Kidney (tissue), 14 donors: ENCODE data around the gene MTIF3. TPM values are rescaled to one million over a fixed set of nuclear protein-coding genes. Genes with fewer than 3 reads are reported as not detected.

Experiments
- DNase-seq, 5 donors: peaks; one replicate each; pipeline ENCODE4 v3.0.0-alpha.2; 2013 to 2020
- FAIRE-seq: peaks from 2 replicates; lab custom pipeline; 2012; peaks lifted over from hg19 to GRCh38; lab: Jason Lieb, UNC
- H3K27ac ChIP-seq, 2 donors: one replicate each; pipeline ENCODE4 v1.7.0; 2013; ENCODE audit warnings: low read depth in 2 of 2, low read length in 2 of 2, inconsistent platforms in 1 of 2
- H3K27me3 ChIP-seq: one replicate; pipeline ENCODE4 v1.7.1; 2013; ENCODE audit warnings: low read length, inconsistent platforms; ENCODE audit not compliant: control insufficient read depth, insufficient read depth
- H3K36me3 ChIP-seq, 3 donors: one replicate each; pipeline versions ENCODE4 v1.7.0 to v1.7.1; 2013; ENCODE audit warnings: low read length in 3 of 3, control low read depth in 1 of 3, inconsistent platforms in 1 of 3; ENCODE audit not compliant: insufficient read depth in 3 of 3, control insufficient read depth in 2 of 3
- H3K4me1 ChIP-seq, 3 donors: one replicate each; pipeline versions ENCODE4 v1.7.0 to v1.7.1; 2013; ENCODE audit warnings: low read length in 3 of 3, inconsistent platforms in 1 of 3, low read depth in 1 of 3; ENCODE audit not compliant: control insufficient read depth in 2 of 3, insufficient read depth in 2 of 3
- H3K4me3 ChIP-seq, 3 donors: one replicate each; pipeline versions ENCODE4 v1.7.0 to v1.8.1; 2013; ENCODE audit warnings: low read length in 3 of 3, control low read depth in 1 of 3, inconsistent platforms in 1 of 3
- H3K9ac ChIP-seq, 3 donors: one replicate each; pipeline versions ENCODE4 v1.7.0 to v1.7.1; 2013; ENCODE audit warnings: low read length in 3 of 3, control low read depth in 1 of 3, inconsistent platforms in 1 of 3
- H3K9me3 ChIP-seq, 3 donors: one replicate each; pipeline versions ENCODE4 v1.7.0 to v1.7.1; 2013; ENCODE audit warnings: low read length in 3 of 3, control low read depth in 1 of 3, inconsistent platforms in 1 of 3; ENCODE audit not compliant: control insufficient read depth in 2 of 3, insufficient read depth in 1 of 3
- intact Hi-C: fragments of 100-400 bp; cut with DNase I; formaldehyde crosslinking; loops from one replicate; pipeline ENCODE4 v1.11.1; 2022
- polyA plus RNA-seq: library from polyadenylated mRNA; stranded (reverse); fragments of 350-450 nt; fragmentation: Illumina TruSeq; extraction: RNeasy Lipid Tissue Mini Kit (QIAGEN cat#74804); gene quantifications from one replicate; pipeline ENCODE4 v1.2.3, GENCODE V29; 2014; ENCODE audit warnings: low read depth, low replicate concordance; ENCODE audit not compliant: insufficient read depth
- total RNA-seq: library from RNA; stranded (reverse); fragmentation: NEBNext Ultra II Directional; extraction: Animal tissue kit (Norgen Biotek cat#: 25700); gene quantifications from one replicate; pipeline ENCODE4 v1.2.1, GENCODE V29; 2021
- TF ChIP-seq, protein P1 (sequence below): IDR thresholded peaks from 3 replicates; pipeline ENCODE4 v1.5.1; 2012; ENCODE audit warnings: mild to moderate bottlenecking, moderate library complexity, borderline replicate concordance; ENCODE audit not compliant: insufficient read depth; ENCODE audit errors: extremely low read depth
- donor health status: control.
- donor health status: control.
- donor health status: control.
- donor health status: control.
- donor health status: control.
- donor health status: DM: yes; HTN: yes; CAD: no.
- donor health status: Normal renal cell carcinoma (clear cell type).

MTIF3 gene
- total and polyA plus RNA-seq, 2 donors from 2014 or later = 48.5 to 130 TPM

DNA sequence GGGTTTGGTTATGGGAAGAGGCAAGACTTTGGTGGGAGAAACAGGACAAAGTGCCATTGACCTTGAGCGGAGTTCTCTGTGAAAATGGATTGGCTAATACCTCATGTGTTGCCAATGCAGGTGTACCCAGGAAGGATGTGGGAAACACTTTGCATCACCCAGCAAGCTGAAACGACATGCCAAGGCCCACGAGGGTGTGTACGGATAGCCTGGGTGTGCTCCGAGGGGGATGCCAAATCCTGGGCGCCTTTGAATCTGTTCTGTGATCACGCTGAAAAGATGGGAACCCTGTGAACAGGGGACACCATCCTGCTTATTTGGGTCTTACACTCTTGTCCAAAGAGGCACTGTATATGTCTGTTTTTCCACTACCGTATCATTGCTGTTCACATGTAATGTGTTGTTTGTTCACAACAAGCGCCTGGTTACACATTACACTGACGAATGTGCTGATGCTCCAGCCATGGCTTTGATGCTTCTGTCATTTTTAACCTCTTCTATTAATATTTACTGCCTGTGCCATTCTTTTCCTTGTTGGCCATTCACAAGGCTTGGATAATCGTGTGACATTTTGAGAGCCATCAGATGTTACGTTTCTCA, 17.7 kb downstream of the MTIF3 start:
- H3K27me3 ChIP-seq = no peaks in the 10 kb centered on the region
- H3K4me3 ChIP-seq = no peak overlapping the region
- no peaks in the 10 kb centered on the region for H3K9me3 ChIP-seq
- TF ChIP-seq, protein P1, sequence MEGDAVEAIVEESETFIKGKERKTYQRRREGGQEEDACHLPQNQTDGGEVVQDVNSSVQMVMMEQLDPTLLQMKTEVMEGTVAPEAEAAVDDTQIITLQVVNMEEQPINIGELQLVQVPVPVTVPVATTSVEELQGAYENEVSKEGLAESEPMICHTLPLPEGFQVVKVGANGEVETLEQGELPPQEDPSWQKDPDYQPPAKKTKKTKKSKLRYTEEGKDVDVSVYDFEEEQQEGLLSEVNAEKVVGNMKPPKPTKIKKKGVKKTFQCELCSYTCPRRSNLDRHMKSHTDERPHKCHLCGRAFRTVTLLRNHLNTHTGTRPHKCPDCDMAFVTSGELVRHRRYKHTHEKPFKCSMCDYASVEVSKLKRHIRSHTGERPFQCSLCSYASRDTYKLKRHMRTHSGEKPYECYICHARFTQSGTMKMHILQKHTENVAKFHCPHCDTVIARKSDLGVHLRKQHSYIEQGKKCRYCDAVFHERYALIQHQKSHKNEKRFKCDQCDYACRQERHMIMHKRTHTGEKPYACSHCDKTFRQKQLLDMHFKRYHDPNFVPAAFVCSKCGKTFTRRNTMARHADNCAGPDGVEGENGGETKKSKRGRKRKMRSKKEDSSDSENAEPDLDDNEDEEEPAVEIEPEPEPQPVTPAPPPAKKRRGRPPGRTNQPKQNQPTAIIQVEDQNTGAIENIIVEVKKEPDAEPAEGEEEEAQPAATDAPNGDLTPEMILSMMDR = no peak
- peaks cover 2 to 60% (median 31%) of the 10 kb centered on the region in 3 donors for H3K36me3 ChIP-seq
- FAIRE-seq = no peak
- intact Hi-C loops = no loop called here
- no peak overlapping the region for H3K27ac ChIP-seq
- H3K9ac ChIP-seq = no peak overlapping the region
- no peak for DNase-seq
- H3K4me1 ChIP-seq = no peaks in the 10 kb centered on the region

DNA sequence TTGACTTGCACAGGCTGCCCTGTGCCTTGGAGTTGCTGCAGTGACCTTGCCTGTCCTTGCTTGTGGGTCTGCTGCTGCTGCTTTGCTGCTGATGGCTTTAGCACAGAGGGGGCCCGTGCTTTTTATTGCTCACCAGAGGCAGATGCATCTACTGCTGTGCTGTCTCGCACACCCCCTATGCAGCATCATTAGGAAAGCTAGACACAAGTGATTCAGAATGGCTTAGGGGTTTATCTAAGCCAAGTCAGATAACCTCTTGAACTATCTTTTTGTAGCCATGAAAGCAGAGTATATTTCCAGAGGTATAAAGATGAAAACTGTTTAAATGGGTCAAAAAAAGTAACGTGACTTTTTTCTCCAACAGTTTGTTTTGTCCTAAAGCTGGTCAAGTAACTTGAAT, 18.2 kb downstream of the MTIF3 start:
- H3K27ac ChIP-seq = no peak overlapping the region

DNA sequence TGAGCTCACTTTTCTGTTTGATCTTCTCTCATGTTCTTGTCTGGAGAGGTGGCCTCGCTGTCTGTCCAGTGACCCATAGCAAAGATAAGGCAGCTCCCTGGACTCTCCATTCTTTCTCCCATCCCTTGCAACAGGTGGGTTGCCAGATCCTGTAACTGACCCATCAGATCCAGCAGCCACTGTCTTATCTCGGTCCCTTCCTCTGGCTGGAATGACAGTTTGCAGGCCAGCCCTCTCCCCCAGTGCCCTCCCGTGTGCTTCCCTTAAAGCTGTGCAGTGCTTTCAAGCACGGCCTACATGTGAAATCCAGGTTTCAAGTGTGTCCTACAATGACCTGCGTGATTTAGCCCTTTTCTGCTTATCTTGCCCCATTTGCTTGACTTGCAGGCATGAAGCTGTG, 22.2 kb downstream of the MTIF3 start:
- no peaks in the 10 kb centered on the region for H3K27me3 ChIP-seq
- H3K4me1 ChIP-seq = peaks cover 3 to 25% (median 23%) of the 10 kb centered on the region in 3 donors
- no peak overlapping the region for H3K4me3 ChIP-seq
- H3K27ac ChIP-seq = no peak overlapping the region
- FAIRE-seq = no peak
- no peak overlapping the region for H3K9ac ChIP-seq
- peaks cover 2 to 32% (median 18%) of the 10 kb centered on the region in 3 donors for H3K36me3 ChIP-seq
- intact Hi-C loops = no loop called here
- no peak for DNase-seq
- TF ChIP-seq, protein P1 = no peak
- H3K9me3 ChIP-seq = no peaks in the 10 kb centered on the region

More for the DNA sequence above, 18.2 kb downstream of the MTIF3 start:
- FAIRE-seq = no peak
- no peaks in the 10 kb centered on the region for H3K27me3 ChIP-seq
- no peak for DNase-seq
- H3K4me1 ChIP-seq = peaks cover 0 to 4% (median 0%) of the 10 kb centered on the region in 3 donors
- H3K9ac ChIP-seq = no peak overlapping the region
- no peaks in the 10 kb centered on the region for H3K9me3 ChIP-seq
- intact Hi-C loops = no loop called here
- peaks cover 2 to 55% (median 31%) of the 10 kb centered on the region in 3 donors for H3K36me3 ChIP-seq
- TF ChIP-seq, protein P1 = no peak
- H3K4me3 ChIP-seq = no peak overlapping the region
